Esophagus (tissue), 2 donors: ENCODE data around the gene DIP2A. TPM values are rescaled to one million over a fixed set of nuclear protein-coding genes. Genes with fewer than 3 reads are reported as not detected.

Source experiments
- H3K27ac ChIP-seq, 2 donors: one replicate each; pipeline ENCODE4 v1.5.1; 2013; ENCODE audit warnings: low read depth in 2 of 2, mild to moderate bottlenecking in 2 of 2, inconsistent platforms in 1 of 2, low read length in 1 of 2, moderate library complexity in 1 of 2
- H3K27me3 ChIP-seq, 2 donors: one replicate each; pipeline ENCODE4 v1.6.1; 2013; ENCODE audit warnings: low read length in 2 of 2, control low read depth in 1 of 2, mild to moderate bottlenecking in 1 of 2; ENCODE audit not compliant: insufficient read depth in 2 of 2, control insufficient read depth in 1 of 2
- H3K36me3 ChIP-seq, 2 donors: one replicate each; pipeline ENCODE4 v1.6.1; 2013; ENCODE audit warnings: low read length in 1 of 2; ENCODE audit not compliant: control insufficient read depth in 2 of 2, insufficient read depth in 2 of 2
- H3K4me1 ChIP-seq, 2 donors: one replicate each; pipeline ENCODE4 v1.6.1; 2013; ENCODE audit warnings: low read length in 1 of 2; ENCODE audit not compliant: control insufficient read depth in 2 of 2, insufficient read depth in 2 of 2
- H3K4me3 ChIP-seq, 2 donors: one replicate each; pipeline ENCODE4 v1.5.1; 2013; ENCODE audit warnings: low read length in 2 of 2, mild to moderate bottlenecking in 2 of 2, low read depth in 1 of 2, moderate library complexity in 1 of 2
- H3K9me3 ChIP-seq, 2 donors: one replicate each; pipeline ENCODE4 v1.6.1; 2013; ENCODE audit warnings: mild to moderate bottlenecking in 2 of 2, low read depth in 1 of 2, low read length in 1 of 2, moderate library complexity in 1 of 2; ENCODE audit not compliant: control insufficient read depth in 2 of 2, insufficient read depth in 1 of 2
- whole genome bisulfite sequencing, 2 donors: extraction: QIAGEN DNeasy Blood & Tissue Kit; methylation state at CpG; one replicate each; pipeline ENCODE4 v1.1.7; 2013; 5-methylcytosine and 5-hydroxymethylcytosine counted together
- polyA plus RNA-seq, 2 donors: library from polyadenylated mRNA; stranded (reverse); fragments of 200-250 nt; gene quantifications; one replicate each; pipeline ENCODE4 v1.2.3, GENCODE V29; 2013
- donor health status: healthy with polysubstance abuse.
- donor health status: Bipolar disorder and iron deficiency.

The DIP2A gene
- polyA plus RNA-seq, 2 donors: 15.3 to 29.7 TPM

- 93 to 94% methylated on average over 20 of the region's 20 CpGs for WGBS, 2 donors
- no peaks in the 10 kb centered on the region for H3K27me3 ChIP-seq
- no peaks in the 10 kb centered on the region for H3K9me3 ChIP-seq
- H3K27ac ChIP-seq: no peak overlapping the region
- peaks cover 0 to 4% of the 10 kb centered on the region in 2 donors for H3K4me1 ChIP-seq
- H3K4me3 ChIP-seq: no peak overlapping the region
- H3K36me3 ChIP-seq: peaks cover 8 to 51% of the 10 kb centered on the region in 2 donors
Observed at GRCh38 chr21:46416551-46416950, 42.1 kb upstream of the DIP2A start.

DNA sequence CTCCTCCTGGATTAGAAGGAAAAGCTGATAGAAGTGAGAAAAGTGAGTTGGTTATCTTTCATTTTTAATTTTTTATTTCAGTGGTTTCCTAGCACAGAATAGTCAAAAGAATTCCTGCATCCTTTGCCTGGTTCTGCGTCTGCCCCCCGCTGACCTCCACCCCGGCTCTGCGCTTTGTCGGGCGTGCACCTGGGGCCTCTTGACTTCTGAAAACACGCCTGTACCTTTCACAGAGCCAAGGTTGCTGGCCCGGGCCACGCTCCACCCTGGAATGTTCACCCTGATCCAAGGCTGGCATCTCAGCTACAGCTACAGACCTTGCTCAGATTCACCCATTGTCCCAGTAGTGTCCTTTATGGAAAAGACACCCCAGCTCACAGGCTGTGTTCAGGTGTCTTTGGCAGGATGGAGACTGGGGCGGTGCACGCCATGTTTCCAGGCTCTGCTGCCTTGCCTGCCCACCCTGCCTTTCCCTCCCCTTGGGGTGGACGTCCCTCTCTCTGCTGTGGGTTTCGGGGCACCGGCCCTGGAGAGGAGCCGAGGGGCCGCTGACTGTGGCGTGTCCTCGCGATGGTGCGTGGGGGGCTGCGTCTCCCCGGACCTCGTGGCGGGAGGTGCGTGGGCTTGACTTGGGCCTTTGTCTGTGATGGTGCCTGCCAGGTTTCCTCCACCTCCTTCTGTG, 40.3 kb upstream of the DIP2A start:
- H3K4me3 ChIP-seq: no peak overlapping the region
- no peaks in the 10 kb centered on the region for H3K27me3 ChIP-seq
- WGBS, 2 donors: 92 to 94% methylated on average over 25 of the region's 25 CpGs
- peaks cover 8 to 54% of the 10 kb centered on the region in 2 donors for H3K36me3 ChIP-seq
- H3K4me1 ChIP-seq: no peaks in the 10 kb centered on the region
- H3K27ac ChIP-seq: no peak overlapping the region
- no peaks in the 10 kb centered on the region for H3K9me3 ChIP-seq

GRCh38 chr21:46420241-46421190, 38.2 kb upstream of the DIP2A start:
- 92 to 94% methylated on average over 16 of the region's 16 CpGs for WGBS, 2 donors
- no peaks in the 10 kb centered on the region for H3K27me3 ChIP-seq
- H3K27ac ChIP-seq: no peak overlapping the region
- no peak overlapping the region for H3K4me3 ChIP-seq
- H3K4me1 ChIP-seq: no peaks in the 10 kb centered on the region
- H3K9me3 ChIP-seq: no peaks in the 10 kb centered on the region
- H3K36me3 ChIP-seq: peaks cover 8 to 53% of the 10 kb centered on the region in 2 donors

- peaks cover 7 to 52% of the 10 kb centered on the region in 2 donors for H3K36me3 ChIP-seq
- WGBS, 2 donors: 92 to 95% methylated on average over 23 of the region's 23 CpGs
Observed at GRCh38 chr21:46421191-46421750, 37.4 kb upstream of the DIP2A start.

GRCh38 chr21:46421756-46422555, 36.7 kb upstream of the DIP2A start:
- Histone ChIP-seq H3K27ac (no peak overlapping the region), H3K36me3 (peaks cover 7 to 53% of the 10 kb centered on the region in 2 donors), H3K27me3 (no peaks in the 10 kb centered on the region), H3K4me1 (no peaks in the 10 kb centered on the region), H3K4me3 (no peak overlapping the region), H3K9me3 (no peaks in the 10 kb centered on the region)
- 93 to 96% methylated on average over 33 to 35 of the region's 35 CpGs for WGBS, 2 donors

More at GRCh38 chr21:46421191-46421750, 37.4 kb upstream of the DIP2A start:
- H3K9me3 ChIP-seq: no peaks in the 10 kb centered on the region
- no peaks in the 10 kb centered on the region for H3K4me1 ChIP-seq
- no peaks in the 10 kb centered on the region for H3K27me3 ChIP-seq
- H3K27ac ChIP-seq: no peak overlapping the region
- no peak overlapping the region for H3K4me3 ChIP-seq

GRCh38 chr21:46422636-46423241, 36.0 kb upstream of the DIP2A start:
- Histone ChIP-seq H3K4me1 (no peaks in the 10 kb centered on the region), H3K27ac (no peak overlapping the region), H3K36me3 (peaks cover 7 to 60% of the 10 kb centered on the region in 2 donors), H3K9me3 (no peaks in the 10 kb centered on the region), H3K27me3 (no peaks in the 10 kb centered on the region), H3K4me3 (no peak overlapping the region)
- 95 to 97% methylated on average over 12 of the region's 12 CpGs for WGBS, 2 donors

- no peak overlapping the region for H3K27ac ChIP-seq
- H3K4me3 ChIP-seq: no peak overlapping the region
- no peaks in the 10 kb centered on the region for H3K27me3 ChIP-seq
- H3K9me3 ChIP-seq: no peaks in the 10 kb centered on the region
- H3K4me1 ChIP-seq: no peaks in the 10 kb centered on the region
- H3K36me3 ChIP-seq: peaks cover 7 to 67% of the 10 kb centered on the region in 2 donors
- WGBS, 2 donors: 69% methylated on average over 1 of the region's 1 CpG; no CpG with 5 or more reads in 1 of the 2 donors
Observed at GRCh38 chr21:46423546-46424038, 35.1 kb upstream of the DIP2A start.

GRCh38 chr21:46424039-46424591, 34.6 kb upstream of the DIP2A start:
- 77 to 83% methylated on average over 17 of the region's 17 CpGs for WGBS, 2 donors
- H3K9me3 ChIP-seq: no peaks in the 10 kb centered on the region
- no peaks in the 10 kb centered on the region for H3K4me1 ChIP-seq
- H3K36me3 ChIP-seq: peaks cover 7 to 68% of the 10 kb centered on the region in 2 donors
- no peaks in the 10 kb centered on the region for H3K27me3 ChIP-seq
- H3K27ac ChIP-seq: peak overlapping the region; percentile 29 to 48
- H3K4me3 ChIP-seq: no peak overlapping the region
